Upper lobe of left lung (tissue), 4 donors: ENCODE measurements around the gene TMPRSS4.

Source experiments
- CTCF ChIP-seq, 6 experiments: fragments of 450-650 bp in 4 of 6; fragments of 200-600 bp in 2 of 6; sonication (generic) in 2 of 6; IDR thresholded peaks; one replicate each; pipeline ENCODE4 v1.5.1; 2016 to 2019; ENCODE audit warnings: antibody characterized with exemption in 6 of 6
- POLR2A ChIP-seq, 4 donors: fragments of 450-650 bp; IDR thresholded peaks; one replicate each; pipeline ENCODE4 v1.5.1; 2016 to 2017; ENCODE audit warnings: antibody characterized with exemption in 4 of 4, mild to moderate bottlenecking in 2 of 4
- POLR2AphosphoS5 ChIP-seq, 2 donors: sonication (generic); formaldehyde crosslinking; IDR thresholded peaks; one replicate each; pipeline ENCODE4 v1.5.1; 2017; ENCODE audit warnings: antibody characterized with exemption in 2 of 2

DNA sequence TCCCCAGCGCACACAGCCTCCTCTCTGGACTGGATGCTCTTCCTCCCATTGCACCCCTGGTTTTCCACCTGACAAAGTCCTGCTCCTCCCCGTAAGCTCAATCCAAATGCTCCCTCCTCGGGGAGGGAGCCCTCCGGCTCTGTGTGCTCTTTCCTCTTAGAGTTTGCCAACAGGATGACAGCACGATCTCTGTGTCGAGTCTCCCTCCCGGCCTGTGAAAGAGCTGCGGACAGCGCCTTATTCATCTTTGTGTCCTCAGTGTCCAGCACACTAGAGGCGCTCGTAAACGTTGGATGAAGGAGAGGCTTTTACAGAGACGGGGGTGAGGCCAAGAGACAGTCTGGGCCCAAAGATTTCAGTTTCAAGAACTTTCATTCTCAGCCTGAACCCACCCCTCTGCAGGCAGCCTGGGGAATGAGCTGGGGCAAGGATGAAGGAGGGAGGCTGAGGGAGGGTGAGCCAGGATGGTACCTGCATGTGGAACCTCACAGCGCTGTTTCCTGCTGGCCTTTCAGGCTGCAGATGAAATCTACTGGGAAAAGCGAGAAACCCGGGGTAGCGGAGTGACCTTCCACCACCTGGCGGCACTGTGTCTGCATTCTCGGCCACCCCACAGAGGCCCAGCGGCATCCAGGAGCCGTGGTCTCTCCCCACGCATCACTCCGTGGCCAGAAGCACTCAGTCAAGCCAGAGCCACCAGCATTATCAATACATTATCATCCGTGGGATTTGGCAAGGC is 8.5 kb upstream of the TMPRSS4 start:
- no peak for TF ChIP-seq CTCF (IDR thresholded peaks at IDR 0.05)
- no peak for TF ChIP-seq POLR2AphosphoS5 (IDR thresholded peaks at IDR 0.05)
- no peak for TF ChIP-seq POLR2A (IDR thresholded peaks at IDR 0.05)
